Upper lobe of left lung (tissue), 6 donors: ENCODE measurements around the gene TMTC2. TPM values are rescaled to one million over a fixed set of nuclear protein-coding genes. Genes with fewer than 3 reads are reported as not detected.

Source experiments
- ATAC-seq, 2 donors: fragments of 200-7000 bp; cut with Tn5 transposase; one replicate each; pipeline ENCODE4 v1.9.1; 2022; ENCODE audit warnings: mild to moderate bottlenecking in 2 of 2, moderate library complexity in 2 of 2; ENCODE audit not compliant: low FRiP score in 2 of 2
- DNase-seq, 2 donors: peaks; one replicate each; pipeline ENCODE4 v3.0.0-alpha.2; 2019 to 2020
- H3K27ac ChIP-seq, 4 donors: fragments of 200-600 bp; sonication (generic); one replicate each; pipeline ENCODE4 v1.5.1; 2016 to 2019
- H3K27me3 ChIP-seq, 4 donors: fragments of 200-600 bp; sonication (generic); one replicate each; pipeline ENCODE4 v1.5.1; 2017 to 2019
- H3K36me3 ChIP-seq, 4 donors: fragments of 200-600 bp; sonication (generic); one replicate each; pipeline ENCODE4 v1.5.1; 2016 to 2019
- H3K4me1 ChIP-seq, 4 donors: fragments of 200-600 bp; sonication (generic); one replicate each; pipeline ENCODE4 v1.5.1; 2018 to 2019
- H3K4me3 ChIP-seq, 4 donors: fragments of 200-600 bp; sonication (generic); one replicate each; pipeline ENCODE4 v1.5.1; 2017 to 2019; ENCODE audit warnings: mild to moderate bottlenecking in 2 of 4, moderate library complexity in 1 of 4
- H3K9me3 ChIP-seq, 4 donors: fragments of 200-600 bp; sonication (generic); one replicate each; pipeline ENCODE4 v1.5.1; 2018 to 2019
- EP300 ChIP-seq, 4 donors: sonication (generic); formaldehyde crosslinking; IDR thresholded peaks; one replicate each; pipeline ENCODE4 v1.5.1; 2017; ENCODE audit warnings: antibody characterized with exemption in 4 of 4, control low read depth in 2 of 4
- POLR2A ChIP-seq, 4 donors: fragments of 450-650 bp; IDR thresholded peaks; one replicate each; pipeline ENCODE4 v1.5.1; 2016 to 2017; ENCODE audit warnings: antibody characterized with exemption in 4 of 4, mild to moderate bottlenecking in 2 of 4
- POLR2AphosphoS5 ChIP-seq, 2 donors: sonication (generic); formaldehyde crosslinking; IDR thresholded peaks; one replicate each; pipeline ENCODE4 v1.5.1; 2017; ENCODE audit warnings: antibody characterized with exemption in 2 of 2
- whole genome bisulfite sequencing, 2 donors: methylation state at CpG; one replicate each; pipeline ENCODE4 v1.1.5; 2017 to 2018; 5-methylcytosine and 5-hydroxymethylcytosine counted together
- total RNA-seq, 6 donors: library from RNA; depleted of rRNA in 4 of 6; stranded (reverse); fragments of >200 nt in 4 of 6; gene quantifications; one replicate each; pipeline versions ENCODE4 v1.1.0 to v1.2.1, GENCODE V29; 2016 to 2021
- TF ChIP-seq, protein P1 (sequence below), 6 experiments: fragments of 450-650 bp in 4 of 6; fragments of 200-600 bp in 2 of 6; sonication (generic) in 2 of 6; IDR thresholded peaks; one replicate each; pipeline ENCODE4 v1.5.1; 2016 to 2019; ENCODE audit warnings: antibody characterized with exemption in 6 of 6
- donor health status: DM: no; HTN: no; CAD: no; lungs with moderate emphysema.
- donor health status: DM: no; HTN: yes; CAD: no; lungs with severe emphysema.

Gene TMTC2
- total RNA-seq, 6 donors from 2014 or later, result 21.2 to 37.7 (median 26.8) TPM

DNA sequence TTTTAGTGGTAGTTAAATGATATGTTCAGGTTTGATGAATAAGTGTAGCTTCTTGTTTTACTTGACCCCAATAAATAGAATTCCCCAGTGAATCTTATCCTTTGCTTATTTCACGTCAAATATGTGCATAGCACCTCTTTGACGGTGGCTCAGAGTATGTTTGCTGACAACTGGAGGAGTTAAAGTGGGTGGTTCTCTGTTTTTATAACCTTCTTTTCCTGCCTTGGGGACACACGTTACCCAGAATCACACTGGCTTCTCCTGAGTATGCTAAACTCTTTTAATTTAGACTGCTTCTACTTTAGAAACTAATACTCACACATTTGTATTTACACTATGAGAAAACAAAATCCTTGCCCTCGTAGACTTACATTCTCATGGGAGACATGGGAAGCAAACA, 62.3 kb downstream of the TMTC2 start:
- TF ChIP-seq POLR2AphosphoS5 (IDR thresholded peaks at IDR 0.05) (no peak), EP300 (IDR thresholded peaks at IDR 0.05) (no peak), POLR2A (IDR thresholded peaks at IDR 0.05) (no peak)
- TF ChIP-seq, protein P1, sequence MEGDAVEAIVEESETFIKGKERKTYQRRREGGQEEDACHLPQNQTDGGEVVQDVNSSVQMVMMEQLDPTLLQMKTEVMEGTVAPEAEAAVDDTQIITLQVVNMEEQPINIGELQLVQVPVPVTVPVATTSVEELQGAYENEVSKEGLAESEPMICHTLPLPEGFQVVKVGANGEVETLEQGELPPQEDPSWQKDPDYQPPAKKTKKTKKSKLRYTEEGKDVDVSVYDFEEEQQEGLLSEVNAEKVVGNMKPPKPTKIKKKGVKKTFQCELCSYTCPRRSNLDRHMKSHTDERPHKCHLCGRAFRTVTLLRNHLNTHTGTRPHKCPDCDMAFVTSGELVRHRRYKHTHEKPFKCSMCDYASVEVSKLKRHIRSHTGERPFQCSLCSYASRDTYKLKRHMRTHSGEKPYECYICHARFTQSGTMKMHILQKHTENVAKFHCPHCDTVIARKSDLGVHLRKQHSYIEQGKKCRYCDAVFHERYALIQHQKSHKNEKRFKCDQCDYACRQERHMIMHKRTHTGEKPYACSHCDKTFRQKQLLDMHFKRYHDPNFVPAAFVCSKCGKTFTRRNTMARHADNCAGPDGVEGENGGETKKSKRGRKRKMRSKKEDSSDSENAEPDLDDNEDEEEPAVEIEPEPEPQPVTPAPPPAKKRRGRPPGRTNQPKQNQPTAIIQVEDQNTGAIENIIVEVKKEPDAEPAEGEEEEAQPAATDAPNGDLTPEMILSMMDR (IDR thresholded peaks at IDR 0.05), result no peak
- Histone ChIP-seq H3K36me3 (no peaks in the 10 kb centered on the region), H3K4me1 (peaks cover 9 to 29% (median 16%) of the 10 kb centered on the region in 4 donors), H3K4me3 (no peak overlapping the region), H3K9me3 (no peaks in the 10 kb centered on the region), H3K27ac (no peak overlapping the region), H3K27me3 (no peaks in the 10 kb centered on the region)
- WGBS, 2 donors, result 53 to 62% methylated on average over 4 of the region's 4 CpGs
- ATAC-seq (no peak), DNase-seq (no peak)

DNA sequence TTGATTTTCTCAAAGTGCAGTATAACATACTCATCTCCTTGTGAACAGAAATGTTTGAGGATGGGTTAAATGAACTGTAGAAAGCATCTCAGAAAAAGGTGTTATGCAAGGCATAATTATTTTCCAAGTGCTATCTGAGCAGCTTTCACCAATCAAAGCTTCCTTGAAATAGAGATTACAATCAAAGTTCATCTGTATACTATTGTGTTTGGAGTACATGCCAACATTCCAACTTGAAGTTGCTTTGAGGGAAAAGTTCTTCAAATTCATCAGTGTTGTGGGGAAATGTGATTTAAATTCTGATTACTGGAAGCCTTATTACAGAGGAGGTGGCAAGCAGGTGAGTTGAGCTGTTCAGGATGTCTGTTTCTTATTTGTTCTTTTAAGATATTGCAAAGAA, 68.2 kb downstream of the TMTC2 start:
- no peak overlapping the region for H3K27ac ChIP-seq
- no peaks in the 10 kb centered on the region for H3K9me3 ChIP-seq
- DNase-seq, result no peak
- H3K4me3 ChIP-seq, result no peak overlapping the region
- H3K4me1 ChIP-seq, result peaks cover 19 to 28% (median 20%) of the 10 kb centered on the region in 4 donors
- TF ChIP-seq, protein P1 (IDR thresholded peaks at IDR 0.05), result no peak
- peak in 1 of 4 donors; percentile 30 for TF ChIP-seq EP300 (IDR thresholded peaks at IDR 0.05)
- no peaks in the 10 kb centered on the region for H3K36me3 ChIP-seq
- H3K27me3 ChIP-seq, result no peaks in the 10 kb centered on the region
- ATAC-seq, result no peak

DNA sequence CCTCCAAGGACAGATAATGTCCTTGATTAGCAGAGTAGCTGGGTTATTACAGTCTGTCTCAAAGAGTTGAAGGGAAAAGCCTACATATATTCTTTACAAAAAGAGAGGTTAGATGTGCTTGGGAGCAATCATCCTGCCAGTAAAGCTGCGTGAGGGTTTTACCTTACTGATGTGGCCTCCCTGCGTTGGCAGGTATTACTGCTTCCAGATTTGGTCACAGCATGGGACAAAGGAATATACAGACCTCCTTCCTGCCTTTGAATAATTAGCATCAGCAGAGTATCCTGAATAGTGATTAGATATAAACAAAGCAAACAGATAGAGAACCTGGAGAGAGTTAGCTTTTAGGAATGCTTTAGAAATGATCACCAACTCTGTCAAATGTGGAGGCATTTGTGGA, 69.6 kb downstream of the TMTC2 start:
- TF ChIP-seq POLR2AphosphoS5 (IDR thresholded peaks at IDR 0.05), result no peak
- TF ChIP-seq, protein P1 (IDR thresholded peaks at IDR 0.05), result no peak

DNA sequence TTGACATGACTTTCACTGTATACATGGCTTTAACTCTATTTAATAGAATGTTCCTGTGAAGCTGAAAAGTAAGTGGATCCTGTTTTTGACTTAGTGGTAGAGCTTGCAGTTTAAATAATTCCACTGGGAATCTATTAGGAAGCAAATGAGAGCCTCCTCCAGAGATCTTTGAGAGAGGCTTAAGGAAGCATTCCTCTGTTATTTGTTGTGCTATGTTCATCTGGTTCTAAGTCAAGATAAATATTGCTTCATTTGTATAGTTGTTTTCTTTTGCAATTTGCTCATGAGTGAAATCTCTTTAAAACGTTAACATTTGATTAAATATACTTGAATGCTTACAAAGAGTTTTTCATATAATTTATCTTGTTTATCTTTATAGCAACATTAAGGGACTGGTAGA, 70.4 kb downstream of the TMTC2 start:
- Histone ChIP-seq H3K4me3 (no peak overlapping the region), H3K27me3 (no peaks in the 10 kb centered on the region), H3K27ac (no peak overlapping the region), H3K9me3 (no peaks in the 10 kb centered on the region), H3K36me3 (no peaks in the 10 kb centered on the region), H3K4me1 (peaks cover 19 to 28% (median 20%) of the 10 kb centered on the region in 4 donors)
- WGBS, 2 donors, result 41 to 44% methylated on average over 1 of the region's 1 CpG
- DNase-seq, result no peak
- no peak for ATAC-seq
- TF ChIP-seq EP300 (IDR thresholded peaks at IDR 0.05) (no peak), POLR2A (IDR thresholded peaks at IDR 0.05) (no peak), POLR2AphosphoS5 (IDR thresholded peaks at IDR 0.05) (no peak)
- TF ChIP-seq, protein P1 (IDR thresholded peaks at IDR 0.05), result no peak

More for the DNA sequence above, 69.6 kb downstream of the TMTC2 start:
- ATAC-seq (no peak), DNase-seq (no peak)
- Histone ChIP-seq H3K36me3 (no peaks in the 10 kb centered on the region), H3K27me3 (no peaks in the 10 kb centered on the region), H3K9me3 (no peaks in the 10 kb centered on the region), H3K4me3 (no peak overlapping the region), H3K4me1 (peaks cover 19 to 28% (median 20%) of the 10 kb centered on the region in 4 donors), H3K27ac (peak overlapping the region in 2 of 4 donors; percentile 6 to 24)
- WGBS, 2 donors, result 62 to 76% methylated on average over 2 of the region's 2 CpGs

DNA sequence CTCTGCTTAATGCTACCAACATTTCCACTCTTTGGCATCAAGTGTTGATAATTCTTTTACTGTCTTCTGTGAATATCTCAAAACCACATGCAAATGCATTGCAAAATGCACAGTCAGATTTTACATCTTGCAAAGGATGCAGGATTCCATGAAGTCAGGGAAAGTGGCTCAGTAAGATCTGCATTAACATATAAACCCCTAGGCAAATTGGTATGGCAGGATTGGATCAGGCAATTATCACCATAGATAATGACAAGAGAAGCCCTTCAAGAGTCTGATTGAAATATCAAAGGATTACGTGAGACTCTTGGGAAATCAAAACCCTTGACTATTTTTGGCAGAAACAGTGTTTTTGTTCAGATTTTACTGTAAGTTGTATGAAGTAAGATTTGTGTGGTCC, 71.0 kb downstream of the TMTC2 start:
- no peak for DNase-seq
- 52 to 64% methylated on average over 1 of the region's 1 CpG for WGBS, 2 donors
- H3K36me3 ChIP-seq, result no peaks in the 10 kb centered on the region
- no peak overlapping the region for H3K4me3 ChIP-seq
- TF ChIP-seq, protein P1 (IDR thresholded peaks at IDR 0.05), result no peak
- TF ChIP-seq POLR2A (IDR thresholded peaks at IDR 0.05), result no peak
- no peak for TF ChIP-seq EP300 (IDR thresholded peaks at IDR 0.05)
- no peak for TF ChIP-seq POLR2AphosphoS5 (IDR thresholded peaks at IDR 0.05)
- no peaks in the 10 kb centered on the region for H3K27me3 ChIP-seq
- no peaks in the 10 kb centered on the region for H3K9me3 ChIP-seq
- H3K27ac ChIP-seq, result no peak overlapping the region
- no peak for ATAC-seq
- H3K4me1 ChIP-seq, result peaks cover 19 to 28% (median 20%) of the 10 kb centered on the region in 4 donors
